Measurements from ENCODE around the gene MAPK8IP3.

DNA sequence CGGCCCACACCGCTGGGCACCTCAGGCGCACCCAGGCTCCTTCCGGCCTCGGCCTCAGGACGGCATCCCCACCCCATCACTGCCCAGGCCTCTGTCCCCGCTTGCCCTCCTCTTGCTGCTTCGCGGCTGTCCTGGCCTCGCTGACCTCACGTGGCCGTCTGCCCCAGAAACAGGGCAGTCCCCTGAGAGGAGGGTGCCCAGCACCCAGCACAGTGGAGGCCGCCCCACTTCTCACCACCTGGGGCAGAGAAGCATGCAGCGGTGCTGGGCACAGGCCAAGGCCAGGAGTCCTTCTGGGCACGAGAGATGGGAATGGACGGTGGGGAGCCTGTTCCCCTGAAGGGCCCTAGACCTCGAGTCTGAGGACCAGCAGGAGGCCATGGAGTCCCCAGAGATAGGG, 111.7 kb downstream of the MAPK8IP3 start:
- TF ChIP-seq, protein P1, sequence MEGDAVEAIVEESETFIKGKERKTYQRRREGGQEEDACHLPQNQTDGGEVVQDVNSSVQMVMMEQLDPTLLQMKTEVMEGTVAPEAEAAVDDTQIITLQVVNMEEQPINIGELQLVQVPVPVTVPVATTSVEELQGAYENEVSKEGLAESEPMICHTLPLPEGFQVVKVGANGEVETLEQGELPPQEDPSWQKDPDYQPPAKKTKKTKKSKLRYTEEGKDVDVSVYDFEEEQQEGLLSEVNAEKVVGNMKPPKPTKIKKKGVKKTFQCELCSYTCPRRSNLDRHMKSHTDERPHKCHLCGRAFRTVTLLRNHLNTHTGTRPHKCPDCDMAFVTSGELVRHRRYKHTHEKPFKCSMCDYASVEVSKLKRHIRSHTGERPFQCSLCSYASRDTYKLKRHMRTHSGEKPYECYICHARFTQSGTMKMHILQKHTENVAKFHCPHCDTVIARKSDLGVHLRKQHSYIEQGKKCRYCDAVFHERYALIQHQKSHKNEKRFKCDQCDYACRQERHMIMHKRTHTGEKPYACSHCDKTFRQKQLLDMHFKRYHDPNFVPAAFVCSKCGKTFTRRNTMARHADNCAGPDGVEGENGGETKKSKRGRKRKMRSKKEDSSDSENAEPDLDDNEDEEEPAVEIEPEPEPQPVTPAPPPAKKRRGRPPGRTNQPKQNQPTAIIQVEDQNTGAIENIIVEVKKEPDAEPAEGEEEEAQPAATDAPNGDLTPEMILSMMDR (IDR thresholded peaks at IDR 0.05; ENCODE audit: low read depth, low read length, poor library complexity, severe bottlenecking), result no peak
- TF ChIP-seq EZH2phosphoT487 (IDR thresholded peaks at IDR 0.05; ENCODE audit: borderline replicate concordance, low read length), result no peak

Data from DOHH2 (cell line).